Measurements from ENCODE around the gene RNF34.

DNA sequence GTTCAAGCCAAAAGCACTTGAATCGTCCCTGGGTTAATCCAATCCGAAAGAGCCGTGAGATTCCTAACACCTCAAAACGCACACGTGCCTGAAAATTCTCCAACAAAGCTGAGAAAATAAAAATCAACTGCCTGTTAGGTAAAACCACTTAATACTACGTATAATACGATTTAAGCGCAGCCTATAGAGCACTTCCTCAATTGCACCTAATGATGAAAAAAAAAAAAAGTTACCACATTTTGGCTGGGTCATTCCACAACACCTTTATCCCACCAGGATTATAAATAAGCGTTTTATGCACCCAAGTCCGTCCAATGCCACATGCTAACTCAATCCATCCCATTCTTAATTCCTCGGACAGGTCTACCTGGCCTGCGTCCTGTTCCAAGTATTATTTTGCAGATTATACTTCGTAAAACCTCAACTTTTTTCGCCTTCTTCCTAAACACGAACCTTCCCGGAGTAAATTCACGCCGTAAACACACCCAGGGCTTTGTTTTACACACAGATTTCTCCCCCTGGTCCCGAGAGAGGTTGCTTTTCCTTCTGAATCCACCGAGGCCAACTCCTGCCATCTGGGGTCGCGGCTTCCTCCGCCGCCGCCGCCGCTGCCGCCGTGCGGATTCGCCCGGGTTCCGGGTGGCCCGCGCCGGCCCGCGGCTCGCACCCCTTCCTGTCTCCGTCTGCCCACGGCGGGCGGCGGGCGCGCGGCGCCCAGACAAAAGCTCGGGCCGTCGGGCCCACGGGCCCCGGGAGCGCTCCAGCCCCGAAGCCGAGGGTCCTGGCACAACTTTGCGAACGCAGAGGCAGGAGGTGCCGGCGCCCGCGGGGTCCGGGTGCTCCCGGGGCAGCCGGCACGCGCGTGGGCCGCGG, 66.2 kb downstream of the RNF34 start:
- TF ChIP-seq, protein P1, sequence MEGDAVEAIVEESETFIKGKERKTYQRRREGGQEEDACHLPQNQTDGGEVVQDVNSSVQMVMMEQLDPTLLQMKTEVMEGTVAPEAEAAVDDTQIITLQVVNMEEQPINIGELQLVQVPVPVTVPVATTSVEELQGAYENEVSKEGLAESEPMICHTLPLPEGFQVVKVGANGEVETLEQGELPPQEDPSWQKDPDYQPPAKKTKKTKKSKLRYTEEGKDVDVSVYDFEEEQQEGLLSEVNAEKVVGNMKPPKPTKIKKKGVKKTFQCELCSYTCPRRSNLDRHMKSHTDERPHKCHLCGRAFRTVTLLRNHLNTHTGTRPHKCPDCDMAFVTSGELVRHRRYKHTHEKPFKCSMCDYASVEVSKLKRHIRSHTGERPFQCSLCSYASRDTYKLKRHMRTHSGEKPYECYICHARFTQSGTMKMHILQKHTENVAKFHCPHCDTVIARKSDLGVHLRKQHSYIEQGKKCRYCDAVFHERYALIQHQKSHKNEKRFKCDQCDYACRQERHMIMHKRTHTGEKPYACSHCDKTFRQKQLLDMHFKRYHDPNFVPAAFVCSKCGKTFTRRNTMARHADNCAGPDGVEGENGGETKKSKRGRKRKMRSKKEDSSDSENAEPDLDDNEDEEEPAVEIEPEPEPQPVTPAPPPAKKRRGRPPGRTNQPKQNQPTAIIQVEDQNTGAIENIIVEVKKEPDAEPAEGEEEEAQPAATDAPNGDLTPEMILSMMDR (IDR thresholded peaks at IDR 0.05) = no peak
- no peak for TF ChIP-seq POLR2AphosphoS5 (IDR thresholded peaks at IDR 0.05)
